Activated CD8-positive, alpha-beta memory T cell treated with anti-CD3 and anti-CD28 coated beads, Interleukin-2, amount 10 ng/mL, durations not matched to agents 7 days and 5 days (primary cell): Measurements from ENCODE around the gene IFNG. TPM values are rescaled to one million over a fixed set of nuclear protein-coding genes. Genes with fewer than 3 reads are reported as not detected.

ENCODE experiments used
- ATAC-seq: fragments of 150-1000 bp; cut with Tn5 transposase; one replicate; pipeline ENCODE4 v1.10.0; 2021; ENCODE audit warnings: moderate library complexity
- CTCF ChIA-PET: fragments of 350-600 bp; sonication (Branson Sonifier 250); formaldehyde crosslinking; loops from one replicate; lab custom pipeline; 2021; ENCODE audit warnings: antibody characterized with exemption; lab: Charles Lee
- DNase-seq: peaks from one replicate; pipeline ENCODE4 v3.0.0-alpha.2; 2020
- H3K27ac Mint-ChIP-seq: one replicate; pipeline ENCODE4 v1.8.0; 2021; ENCODE audit warnings: mild to moderate bottlenecking, mixed read lengths
- H3K27me3 Mint-ChIP-seq: one replicate; pipeline ENCODE4 v1.8.0; 2021; ENCODE audit warnings: mixed read lengths
- H3K36me3 Mint-ChIP-seq: one replicate; pipeline ENCODE4 v1.8.0; 2021; ENCODE audit warnings: mild to moderate bottlenecking, mixed read lengths
- H3K4me1 Mint-ChIP-seq: one replicate; pipeline ENCODE4 v1.8.0; 2021; ENCODE audit warnings: mixed read lengths
- H3K4me3 Mint-ChIP-seq: one replicate; pipeline ENCODE4 v1.8.0; 2021; ENCODE audit warnings: mild to moderate bottlenecking, moderate library complexity, mixed read lengths
- H3K9me3 Mint-ChIP-seq: one replicate; pipeline ENCODE4 v1.8.0; 2022; ENCODE audit warnings: low read depth, mixed read lengths
- total RNA-seq, 2 experiments: library from RNA; stranded (reverse); gene quantifications; one replicate each; pipeline ENCODE4 v1.2.3, GENCODE V29; 2021

The IFNG gene
- total RNA-seq, 2 experiments from 2014 or later: 25.7 to 117 TPM

GRCh38 chr12:68158432-68158831, 1.1 kb downstream of the IFNG start:
- ATAC-seq (peak; percentile 10), DNase-seq (no peak)
- H3K36me3 Mint-ChIP-seq: peaks cover 49% of the 10 kb centered on the region
- H3K4me1 Mint-ChIP-seq: peaks cover 68% of the 10 kb centered on the region
- H3K9me3 Mint-ChIP-seq: no peaks in the 10 kb centered on the region
- H3K27me3 Mint-ChIP-seq: no peaks in the 10 kb centered on the region
- CTCF ChIA-PET: interaction anchor here (0.6 to 7.8 kb wide), 32 partner anchors 9 to 157 kb away, joined by 3 to 207 read pairs (median 4); no protein-coding TSS in a partner anchor
- peak overlapping the region; percentile 70 for H3K27ac Mint-ChIP-seq
- H3K4me3 Mint-ChIP-seq: peak overlapping the region; percentile 88

- no peak for DNase-seq
- Mint-ChIP-seq H3K9me3 (no peaks in the 10 kb centered on the region), H3K27me3 (no peaks in the 10 kb centered on the region), H3K36me3 (peaks cover 58% of the 10 kb centered on the region), H3K27ac (peak overlapping the region; percentile 79), H3K4me1 (peaks cover 60% of the 10 kb centered on the region), H3K4me3 (peak overlapping the region; percentile 88)
- CTCF ChIA-PET: interaction anchor here (1.0 to 7.8 kb wide), 18 partner anchors 10 to 119 kb away, joined by 3 to 207 read pairs (median 6); no protein-coding TSS in a partner anchor
- ATAC-seq: peak; percentile 16
Observed at GRCh38 chr12:68157380-68157779, 2.2 kb downstream of the IFNG start.

- Mint-ChIP-seq H3K27me3 (no peaks in the 10 kb centered on the region), H3K27ac (peak overlapping the region; percentile 79), H3K36me3 (peaks cover 63% of the 10 kb centered on the region), H3K9me3 (no peaks in the 10 kb centered on the region), H3K4me3 (peak overlapping the region; percentile 88), H3K4me1 (peaks cover 57% of the 10 kb centered on the region)
- CTCF ChIA-PET: interaction anchor here (0.8 to 7.8 kb wide), 14 partner anchors 16 to 155 kb away, joined by 3 to 207 read pairs (median 6); no protein-coding TSS in a partner anchor
- ATAC-seq (no peak), DNase-seq (no peak)
Observed at GRCh38 chr12:68156636-68157035, 2.9 kb downstream of the IFNG start.

- Mint-ChIP-seq H3K27me3 (no peaks in the 10 kb centered on the region), H3K4me3 (no peak overlapping the region), H3K4me1 (peaks cover 58% of the 10 kb centered on the region), H3K36me3 (peaks cover 69% of the 10 kb centered on the region), H3K9me3 (no peaks in the 10 kb centered on the region), H3K27ac (no peak overlapping the region)
- CTCF ChIA-PET: interaction anchor here (0.8 to 7.8 kb wide), 4 partner anchors 18 to 116 kb away, joined by 3 to 207 read pairs (median 80); no protein-coding TSS in a partner anchor
- DNase-seq (no peak), ATAC-seq (no peak)
Observed at GRCh38 chr12:68154779-68155178, 4.8 kb downstream of the IFNG start.

GRCh38 chr12:68148261-68148951, 11.1 kb downstream of the IFNG start:
- no peak for ATAC-seq
- Mint-ChIP-seq H3K4me3 (no peak overlapping the region), H3K27me3 (no peaks in the 10 kb centered on the region), H3K4me1 (peaks cover 17% of the 10 kb centered on the region), H3K36me3 (peaks cover 23% of the 10 kb centered on the region), H3K9me3 (no peaks in the 10 kb centered on the region), H3K27ac (no peak overlapping the region)
- CTCF ChIA-PET: interaction anchor here (0.9 to 1.8 kb wide), 3 partner anchors 10 to 31 kb away, joined by 3 to 5 read pairs (median 5); no protein-coding TSS in a partner anchor
- no peak for DNase-seq

DNA sequence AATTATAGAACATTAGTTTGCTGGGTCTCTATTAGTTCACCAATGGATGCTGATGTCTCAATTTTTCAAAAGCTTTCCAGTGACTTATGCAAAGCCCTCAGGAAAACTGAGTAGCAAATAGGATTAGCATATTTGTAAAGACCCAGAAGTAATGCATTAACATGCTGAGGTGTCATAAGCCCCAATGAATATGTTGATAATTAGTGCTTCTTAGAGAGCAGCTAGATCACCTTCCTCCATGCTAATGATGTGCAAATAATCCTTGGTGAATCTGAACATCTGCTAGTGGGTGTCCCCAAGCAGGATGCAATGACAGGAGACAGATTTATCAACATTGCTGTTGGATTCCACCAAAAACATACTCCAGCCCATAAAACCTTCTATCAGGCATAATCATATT, 19.0 kb downstream of the IFNG start:
- ATAC-seq (no peak), DNase-seq (no peak)
- H3K4me3 Mint-ChIP-seq: no peak overlapping the region
- peaks cover 45% of the 10 kb centered on the region for H3K4me1 Mint-ChIP-seq
- H3K9me3 Mint-ChIP-seq: peaks cover 2% of the 10 kb centered on the region
- H3K36me3 Mint-ChIP-seq: peaks cover 36% of the 10 kb centered on the region
- CTCF ChIA-PET: no interaction called here
- no peaks in the 10 kb centered on the region for H3K27me3 Mint-ChIP-seq
- H3K27ac Mint-ChIP-seq: no peak overlapping the region

DNA sequence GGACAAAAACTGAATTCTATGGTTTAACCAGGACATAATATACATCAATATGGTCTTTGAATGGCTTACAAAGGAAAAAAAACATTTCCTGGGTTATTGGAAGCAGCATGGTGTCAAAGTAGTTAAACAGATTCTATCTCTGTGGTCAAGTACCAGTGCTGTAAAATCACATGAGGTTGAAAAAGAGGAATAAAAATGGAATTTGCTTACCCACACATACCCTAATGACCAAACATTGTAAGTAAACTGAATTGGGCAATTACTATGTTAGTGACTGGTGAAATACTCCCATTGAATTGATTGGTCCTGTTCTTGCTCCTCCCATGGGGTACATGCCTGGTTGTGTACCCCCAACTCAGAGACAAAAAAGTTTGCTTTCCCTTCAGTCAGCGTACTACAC, 19.6 kb downstream of the IFNG start:
- ATAC-seq: no peak
- CTCF ChIA-PET: no interaction called here
- H3K36me3 Mint-ChIP-seq: peaks cover 38% of the 10 kb centered on the region
- DNase-seq: no peak
- no peak overlapping the region for H3K27ac Mint-ChIP-seq
- no peaks in the 10 kb centered on the region for H3K27me3 Mint-ChIP-seq
- H3K9me3 Mint-ChIP-seq: peaks cover 2% of the 10 kb centered on the region
- no peak overlapping the region for H3K4me3 Mint-ChIP-seq
- peaks cover 49% of the 10 kb centered on the region for H3K4me1 Mint-ChIP-seq

DNA sequence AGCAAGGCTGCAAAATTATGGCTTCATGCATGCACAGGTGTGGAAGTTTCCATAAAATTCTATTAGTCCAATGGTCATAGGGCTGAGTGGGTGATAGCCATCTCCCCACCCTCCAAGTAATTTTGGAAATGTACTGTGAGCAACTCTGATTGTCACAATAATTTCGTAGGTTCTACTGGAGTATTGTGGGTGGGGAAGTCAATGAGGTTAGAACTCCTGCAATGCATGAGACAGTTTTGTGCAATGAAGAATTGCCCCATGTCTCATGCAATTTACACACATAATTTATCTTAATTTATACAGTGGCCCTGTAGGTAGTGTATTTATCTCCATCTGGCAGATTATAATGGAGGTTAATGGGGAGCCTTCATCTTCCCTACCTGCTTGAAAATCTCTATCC, 20.5 kb downstream of the IFNG start:
- ATAC-seq (no peak), DNase-seq (no peak)
- Mint-ChIP-seq H3K4me1 (peaks cover 49% of the 10 kb centered on the region), H3K4me3 (no peak overlapping the region), H3K9me3 (peaks cover 2% of the 10 kb centered on the region), H3K36me3 (peaks cover 37% of the 10 kb centered on the region), H3K27ac (no peak overlapping the region), H3K27me3 (no peaks in the 10 kb centered on the region)
- CTCF ChIA-PET: interaction anchor here (1.2 to 1.4 kb wide), 2 partner anchors 18 to 98 kb away, joined by 3 to 4 read pairs; no protein-coding TSS in a partner anchor

GRCh38 chr12:68138480-68138879, 21.1 kb downstream of the IFNG start:
- DNase-seq: no peak
- no peak overlapping the region for H3K27ac Mint-ChIP-seq
- peak; percentile 41 for ATAC-seq
- H3K4me3 Mint-ChIP-seq: no peak overlapping the region
- peaks cover 49% of the 10 kb centered on the region for H3K4me1 Mint-ChIP-seq
- H3K27me3 Mint-ChIP-seq: no peaks in the 10 kb centered on the region
- H3K36me3 Mint-ChIP-seq: peaks cover 42% of the 10 kb centered on the region
- peaks cover 2% of the 10 kb centered on the region for H3K9me3 Mint-ChIP-seq
- CTCF ChIA-PET: interaction anchor here (1.2 to 1.4 kb wide), 2 partner anchors 18 to 98 kb away, joined by 3 to 4 read pairs; no protein-coding TSS in a partner anchor

GRCh38 chr12:68137335-68137830, 22.2 kb downstream of the IFNG start:
- peaks cover 40% of the 10 kb centered on the region for H3K36me3 Mint-ChIP-seq
- peak overlapping the region; percentile 86 for H3K27ac Mint-ChIP-seq
- H3K4me1 Mint-ChIP-seq: peaks cover 49% of the 10 kb centered on the region
- CTCF ChIA-PET: interaction anchor here (1.0 to 3.7 kb wide), 5 partner anchors 14 to 28 kb away, joined by 3 to 19 read pairs (median 9); no protein-coding TSS in a partner anchor
- no peaks in the 10 kb centered on the region for H3K27me3 Mint-ChIP-seq
- DNase-seq (no peak), ATAC-seq (peak; percentile 62)
- peaks cover 2% of the 10 kb centered on the region for H3K9me3 Mint-ChIP-seq
- H3K4me3 Mint-ChIP-seq: peak overlapping the region; percentile 20

GRCh38 chr12:68135520-68135919, 24.0 kb downstream of the IFNG start:
- peaks cover 47% of the 10 kb centered on the region for H3K36me3 Mint-ChIP-seq
- CTCF ChIA-PET: interaction anchor here (0.8 to 3.7 kb wide), 7 partner anchors 12 to 95 kb away, joined by 3 to 19 read pairs (median 9); no protein-coding TSS in a partner anchor
- no peak overlapping the region for H3K27ac Mint-ChIP-seq
- H3K9me3 Mint-ChIP-seq: peaks cover 10% of the 10 kb centered on the region
- no peak for DNase-seq
- H3K4me3 Mint-ChIP-seq: no peak overlapping the region
- no peaks in the 10 kb centered on the region for H3K27me3 Mint-ChIP-seq
- no peak for ATAC-seq
- H3K4me1 Mint-ChIP-seq: peaks cover 55% of the 10 kb centered on the region

DNA sequence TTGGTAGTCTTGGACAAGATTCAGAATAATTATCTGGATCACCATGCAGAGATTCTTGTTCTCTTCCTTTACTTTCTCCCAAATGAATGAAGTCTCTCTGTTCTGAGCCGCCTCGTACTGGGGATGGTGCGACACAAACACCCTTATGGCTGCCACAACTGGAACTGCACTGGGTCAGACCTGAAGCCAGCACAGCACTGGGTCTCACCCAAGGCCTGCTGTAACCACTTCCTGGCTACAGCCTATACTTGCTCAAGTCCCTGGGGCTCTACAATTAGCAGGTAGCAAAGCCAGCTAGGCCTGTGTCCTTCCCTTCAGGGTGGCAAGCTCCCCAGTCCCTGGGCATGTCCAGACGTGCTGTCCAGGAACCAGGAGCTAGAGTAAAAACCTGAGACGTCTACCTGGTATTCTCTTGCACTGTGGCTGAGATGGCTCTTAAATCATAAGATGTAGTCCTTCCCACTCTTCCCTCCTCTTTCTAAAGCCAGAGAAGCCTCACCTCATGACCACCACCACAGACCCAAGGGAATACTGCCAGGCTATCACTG, 27.6 kb downstream of the IFNG start:
- H3K27ac Mint-ChIP-seq: no peak overlapping the region
- DNase-seq: no peak
- H3K9me3 Mint-ChIP-seq: peaks cover 31% of the 10 kb centered on the region
- peaks cover 29% of the 10 kb centered on the region for H3K4me1 Mint-ChIP-seq
- no peak overlapping the region for H3K4me3 Mint-ChIP-seq
- no peaks in the 10 kb centered on the region for H3K27me3 Mint-ChIP-seq
- CTCF ChIA-PET: interaction anchor here (1.6 to 2.9 kb wide), 2 partner anchors 12 to 16 kb away, joined by 3 to 8 read pairs; no protein-coding TSS in a partner anchor
- peaks cover 54% of the 10 kb centered on the region for H3K36me3 Mint-ChIP-seq
- ATAC-seq: no peak

- H3K4me3 Mint-ChIP-seq: no peak overlapping the region
- H3K36me3 Mint-ChIP-seq: peaks cover 64% of the 10 kb centered on the region
- no peaks in the 10 kb centered on the region for H3K27me3 Mint-ChIP-seq
- peaks cover 13% of the 10 kb centered on the region for H3K4me1 Mint-ChIP-seq
- ATAC-seq: no peak
- no peak for DNase-seq
- H3K27ac Mint-ChIP-seq: no peak overlapping the region
- H3K9me3 Mint-ChIP-seq: peaks cover 36% of the 10 kb centered on the region
- CTCF ChIA-PET: no interaction called here
Observed at GRCh38 chr12:68129979-68130378, 29.6 kb downstream of the IFNG start.
